Common myeloid progenitor, CD34-positive (primary cell): ENCODE data around the gene F5.

Experiments used
- CTCF ChIA-PET: fragments of 350-600 bp; sonication (Branson Sonifier 250); formaldehyde crosslinking; loops from one replicate; lab custom pipeline; 2021; ENCODE audit warnings: antibody characterized with exemption; lab: Charles Lee
- POLR2A ChIA-PET: fragments of 350-600 bp; sonication (Branson Sonifier 250); formaldehyde crosslinking; loops from one replicate; lab custom pipeline; 2021; ENCODE audit warnings: antibody characterized with exemption; lab: Charles Lee
- DNase-seq, 3 donors: peaks; one replicate each; pipeline versions ENCODE4 v3.0.0 to v3.0.0-alpha.2; 2013
- H3K27ac ChIP-seq, 2 experiments: 1 replicate in 1 of 2; 2 replicates in 1 of 2; pipeline ENCODE4 v1.7.0; 2013; ENCODE audit warnings: inconsistent platforms in 2 of 2, low read length in 2 of 2, mild to moderate bottlenecking in 2 of 2, low read depth in 1 of 2, moderate library complexity in 1 of 2; ENCODE audit not compliant: severe bottlenecking in 2 of 2, insufficient read depth in 1 of 2, poor library complexity in 1 of 2
- H3K27me3 ChIP-seq, 5 experiments: replicated peaks in 2 of 5; 1 replicate in 3 of 5; 2 replicates in 2 of 5; pipeline versions ENCODE4 v1.6.1 to v1.7.0; 2013; ENCODE audit warnings: low read length in 4 of 5, mild to moderate bottlenecking in 2 of 5, moderate library complexity in 2 of 5, inconsistent platforms in 1 of 5; ENCODE audit not compliant: insufficient read depth in 5 of 5, control insufficient read depth in 4 of 5
- H3K36me3 ChIP-seq, 4 experiments: 1 replicate in 2 of 4; 2 replicates in 2 of 4; pipeline versions ENCODE4 v1.6.1 to v1.7.0; 2013; ENCODE audit warnings: low read length in 3 of 4, control low read depth in 1 of 4, mild to moderate bottlenecking in 1 of 4; ENCODE audit not compliant: control insufficient read depth in 4 of 4, insufficient read depth in 4 of 4
- H3K4me1 ChIP-seq, 4 experiments: 1 replicate in 3 of 4; 2 replicates in 1 of 4; pipeline versions ENCODE4 v1.6.1 to v1.7.1; 2013; ENCODE audit warnings: low read length in 3 of 4, mild to moderate bottlenecking in 3 of 4, control low read depth in 1 of 4, inconsistent platforms in 1 of 4, moderate library complexity in 1 of 4; ENCODE audit not compliant: control insufficient read depth in 4 of 4, insufficient read depth in 4 of 4; ENCODE audit errors: control extremely low read depth in 1 of 4
- H3K4me3 ChIP-seq, 7 experiments: 1 replicate in 4 of 7; 2 replicates in 3 of 7; pipeline versions ENCODE4 v1.5.1 to v1.7.0; 2013; ENCODE audit warnings: mild to moderate bottlenecking in 7 of 7, low read length in 6 of 7, moderate library complexity in 6 of 7, inconsistent platforms in 2 of 7, low read depth in 2 of 7, control low read depth in 1 of 7; ENCODE audit not compliant: insufficient read depth in 4 of 7, control insufficient read depth in 1 of 7; ENCODE audit errors: extremely low read depth in 1 of 7
- H3K9me3 ChIP-seq, 5 experiments: 1 replicate in 4 of 5; 2 replicates in 1 of 5; pipeline versions ENCODE4 v1.6.1 to v1.7.1; 2013; ENCODE audit warnings: low read length in 4 of 5, mild to moderate bottlenecking in 2 of 5, inconsistent platforms in 1 of 5, low read depth in 1 of 5, moderate library complexity in 1 of 5; ENCODE audit not compliant: control insufficient read depth in 4 of 5, insufficient read depth in 2 of 5; ENCODE audit errors: control extremely low read depth in 1 of 5
- WGBS: methylation state at CpG from one replicate; pipeline ENCODE4 v1.1.5; 2013; ENCODE audit not compliant: insufficient coverage; 5-methylcytosine and 5-hydroxymethylcytosine counted together

The F5 gene

DNA sequence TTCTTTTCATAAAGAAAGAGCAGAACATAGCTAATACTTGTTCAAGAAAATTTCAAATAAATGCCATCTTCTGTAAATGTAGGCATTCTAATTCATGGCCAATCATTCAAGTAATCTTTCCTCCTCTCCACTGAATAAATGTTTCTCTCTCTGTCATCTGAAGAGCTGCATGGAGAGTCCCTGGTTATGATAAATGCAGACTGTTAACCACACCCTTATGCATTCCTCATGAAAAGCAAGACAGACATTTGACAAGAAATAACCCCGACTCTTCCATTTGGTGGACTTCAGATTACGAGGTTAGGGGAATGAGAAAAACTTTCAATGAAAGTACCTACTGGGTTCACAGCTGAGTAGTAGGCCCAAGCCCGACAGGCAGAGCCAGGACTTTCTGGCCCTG lies 55.8 kb downstream of the F5 start:
- H3K9me3 ChIP-seq: peaks cover 0 to 2% (median 0%) of the 10 kb centered on the region in 5 experiments
- POLR2A ChIA-PET: no interaction called here
- no peak for DNase-seq
- peaks cover 17 to 35% (median 23%) of the 10 kb centered on the region in 4 experiments for H3K4me1 ChIP-seq
- H3K27me3 ChIP-seq: no peaks in the 10 kb centered on the region
- no peak overlapping the region for H3K27ac ChIP-seq
- H3K36me3 ChIP-seq: no peaks in the 10 kb centered on the region
- WGBS: 100% methylated on average over 3 of the region's 3 CpGs
- no peak overlapping the region for H3K4me3 ChIP-seq
- CTCF ChIA-PET: interaction anchor here (0.6 to 1.4 kb wide), 2 partner anchors 12 to 15 kb away, joined by 3 to 4 read pairs; no protein-coding TSS in a partner anchor

DNA sequence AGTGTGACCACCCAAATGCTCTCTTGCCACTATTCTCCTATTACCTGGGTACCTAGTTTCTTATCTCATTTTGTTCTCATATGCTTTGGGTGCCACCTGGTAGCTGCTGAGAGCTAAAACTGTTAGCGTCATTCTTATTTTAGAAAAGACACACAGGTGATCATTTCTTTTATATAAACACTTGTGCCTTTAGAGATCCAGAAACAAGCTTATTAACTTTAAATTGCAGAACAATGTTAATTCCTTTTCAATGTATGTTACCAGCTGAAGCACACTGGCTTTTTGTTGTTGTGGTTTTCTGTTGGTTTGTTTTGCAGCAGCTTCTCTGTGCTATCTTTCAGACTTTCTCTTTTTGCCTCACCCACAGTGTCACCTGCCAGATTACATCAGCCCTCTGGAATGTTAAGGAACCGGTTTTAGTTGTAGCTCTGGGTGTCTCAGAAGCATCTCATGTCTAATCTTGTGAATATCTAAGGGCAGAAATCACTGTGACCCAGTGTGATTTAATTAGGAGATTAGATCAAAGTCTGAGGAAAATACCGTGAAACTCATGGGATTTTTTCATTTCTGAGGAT lies 57.1 kb downstream of the F5 start:
- ChIA-PET POLR2A (interaction anchor here (0.7 kb wide), 1 partner anchor 142 kb away, joined by 5 read pairs; no protein-coding TSS in a partner anchor), CTCF (interaction anchor here (0.7 to 1.4 kb wide), 6 partner anchors 11 to 63 kb away, joined by 3 to 6 read pairs (median 4); no protein-coding TSS in a partner anchor)
- Histone ChIP-seq H3K4me1 (peaks cover 17 to 35% (median 23%) of the 10 kb centered on the region in 4 experiments), H3K4me3 (peak overlapping the region in 5 of 7 experiments; percentile 19 to 56 (median 44)), H3K9me3 (no peaks in the 10 kb centered on the region), H3K27ac (no peak overlapping the region), H3K36me3 (no peaks in the 10 kb centered on the region), H3K27me3 (no peaks in the 10 kb centered on the region)
- 100% methylated on average over 1 of the region's 3 CpGs for WGBS
- peak in 2 of 3 donors; percentile 31 to 50 for DNase-seq

DNA sequence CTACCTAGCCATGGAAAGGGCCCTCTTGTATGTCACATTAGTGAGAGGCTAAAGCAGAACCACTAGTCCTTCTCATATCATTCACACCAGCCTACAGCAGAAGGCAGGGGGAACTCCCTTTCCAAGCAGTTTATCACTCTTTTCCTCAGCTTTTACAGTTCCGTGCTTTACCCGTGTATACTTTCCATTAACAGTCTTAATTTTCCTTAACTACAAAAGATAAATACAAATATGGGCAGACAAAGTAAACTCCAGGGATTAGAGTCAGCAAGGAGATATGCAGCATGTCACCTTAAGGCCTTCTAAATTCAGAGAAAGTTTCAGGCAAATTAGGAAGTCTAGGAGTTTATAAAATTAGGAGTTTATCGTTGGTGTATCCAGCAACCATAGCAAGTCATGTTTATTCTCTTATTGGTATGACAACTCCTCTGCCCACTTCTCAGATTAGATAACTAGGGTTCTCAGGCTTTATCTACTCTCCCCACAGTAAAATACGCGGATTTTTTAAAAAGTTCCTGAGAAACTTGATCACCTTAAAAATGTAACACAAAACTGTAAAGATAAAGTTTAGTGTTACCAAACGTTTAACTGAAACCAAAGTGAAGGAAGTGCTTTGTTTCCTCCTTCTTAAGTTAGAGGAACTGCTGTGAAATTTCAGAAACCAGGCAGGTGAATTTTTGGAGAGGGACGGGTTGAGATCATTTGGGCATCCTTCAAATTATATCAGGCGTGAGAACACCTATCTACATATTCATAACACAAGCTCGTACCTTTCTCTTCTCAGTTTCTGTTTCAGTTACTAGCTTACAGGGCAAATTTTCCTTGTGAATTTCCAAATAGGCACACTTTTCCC lies 57.8 kb downstream of the F5 start:
- no peaks in the 10 kb centered on the region for H3K27me3 ChIP-seq
- ChIA-PET POLR2A (interaction anchor here (0.7 kb wide), 1 partner anchor 141 kb away, joined by 5 read pairs; no protein-coding TSS in a partner anchor), CTCF (interaction anchor here (0.9 to 1.3 kb wide), 4 partner anchors 20 to 63 kb away, joined by 3 to 6 read pairs (median 4); no protein-coding TSS in a partner anchor)
- peak in 2 of 3 donors; percentile 55 to 67 for DNase-seq
- no peaks in the 10 kb centered on the region for H3K9me3 ChIP-seq
- peak overlapping the region in 5 of 7 experiments; percentile 19 to 56 (median 44) for H3K4me3 ChIP-seq
- 3% methylated on average over 4 of the region's 9 CpGs for WGBS
- no peaks in the 10 kb centered on the region for H3K36me3 ChIP-seq
- H3K4me1 ChIP-seq: peaks cover 17 to 35% (median 23%) of the 10 kb centered on the region in 4 experiments
- peak overlapping the region in 1 of 2 experiments; percentile 53 for H3K27ac ChIP-seq

DNA sequence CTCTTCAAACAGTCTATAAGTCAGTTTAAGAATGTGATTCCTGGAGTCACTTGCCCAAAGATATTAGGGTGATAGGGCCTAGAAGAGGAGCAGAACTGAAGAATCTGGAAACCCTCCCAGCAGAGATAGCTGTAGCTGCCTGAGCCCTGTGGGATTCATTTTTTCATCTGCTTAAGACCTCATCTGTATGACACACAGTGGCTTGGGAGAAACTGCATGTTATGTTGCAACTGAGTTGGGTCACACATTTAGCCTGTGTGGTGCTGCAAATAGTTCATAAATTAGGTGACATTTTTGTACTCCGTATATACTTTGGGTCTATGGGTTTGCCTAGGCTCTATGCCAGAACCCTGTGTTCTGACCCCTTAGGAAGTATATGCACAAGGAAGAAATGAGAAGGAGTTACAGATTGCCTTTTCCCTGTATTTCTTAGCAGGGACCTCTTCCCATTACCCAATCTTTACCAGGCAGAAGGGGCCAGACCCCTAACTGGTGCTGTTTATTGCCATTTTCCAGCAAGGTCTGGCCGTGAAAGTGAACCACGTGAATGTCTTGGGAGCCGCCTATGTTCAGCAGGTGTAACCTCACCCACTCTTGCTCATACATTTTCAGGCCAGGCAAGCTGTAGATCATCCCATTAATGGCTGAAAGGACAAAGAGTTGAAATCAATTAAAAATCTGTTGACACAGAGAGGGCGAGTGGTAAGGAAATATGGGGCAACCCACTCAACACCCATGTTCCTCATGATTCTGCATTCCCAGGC lies 58.6 kb downstream of the F5 start:
- ChIA-PET CTCF (no interaction called here), POLR2A (no interaction called here)
- Histone ChIP-seq H3K27me3 (no peaks in the 10 kb centered on the region), H3K9me3 (no peaks in the 10 kb centered on the region), H3K4me3 (no peak overlapping the region), H3K4me1 (peaks cover 17 to 35% (median 23%) of the 10 kb centered on the region in 4 experiments), H3K36me3 (no peaks in the 10 kb centered on the region), H3K27ac (peak overlapping the region in 1 of 2 experiments; percentile 53)
- 100% methylated on average over 4 of the region's 5 CpGs for WGBS
- peak in 2 of 3 donors; percentile 30 to 47 for DNase-seq

DNA sequence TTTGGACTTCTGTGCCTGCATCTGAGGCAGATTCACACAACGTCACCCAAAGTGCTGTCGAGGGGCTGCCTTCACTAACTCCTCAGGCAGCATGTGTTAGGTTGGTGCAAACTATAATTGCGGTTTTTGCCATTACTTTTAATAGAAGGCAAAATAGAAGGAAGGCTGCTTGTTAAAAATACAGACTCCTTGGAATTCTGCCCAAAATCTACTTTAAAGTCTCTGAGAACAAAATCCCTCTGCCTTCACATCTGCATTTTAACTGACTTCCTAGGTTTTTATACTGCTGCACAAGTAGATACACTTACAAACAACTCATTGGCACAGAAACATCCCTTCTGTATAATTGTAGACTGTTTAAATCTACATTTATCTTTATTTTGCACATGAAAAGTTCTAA lies 59.3 kb downstream of the F5 start:
- WGBS: 77% methylated on average over 2 of the region's 3 CpGs
- CTCF ChIA-PET: no interaction called here
- H3K4me3 ChIP-seq: no peak overlapping the region
- H3K36me3 ChIP-seq: no peaks in the 10 kb centered on the region
- peaks cover 17 to 35% (median 23%) of the 10 kb centered on the region in 4 experiments for H3K4me1 ChIP-seq
- no peaks in the 10 kb centered on the region for H3K9me3 ChIP-seq
- POLR2A ChIA-PET: no interaction called here
- peak in 1 of 3 donors; percentile 26 for DNase-seq
- no peaks in the 10 kb centered on the region for H3K27me3 ChIP-seq
- H3K27ac ChIP-seq: no peak overlapping the region

DNA sequence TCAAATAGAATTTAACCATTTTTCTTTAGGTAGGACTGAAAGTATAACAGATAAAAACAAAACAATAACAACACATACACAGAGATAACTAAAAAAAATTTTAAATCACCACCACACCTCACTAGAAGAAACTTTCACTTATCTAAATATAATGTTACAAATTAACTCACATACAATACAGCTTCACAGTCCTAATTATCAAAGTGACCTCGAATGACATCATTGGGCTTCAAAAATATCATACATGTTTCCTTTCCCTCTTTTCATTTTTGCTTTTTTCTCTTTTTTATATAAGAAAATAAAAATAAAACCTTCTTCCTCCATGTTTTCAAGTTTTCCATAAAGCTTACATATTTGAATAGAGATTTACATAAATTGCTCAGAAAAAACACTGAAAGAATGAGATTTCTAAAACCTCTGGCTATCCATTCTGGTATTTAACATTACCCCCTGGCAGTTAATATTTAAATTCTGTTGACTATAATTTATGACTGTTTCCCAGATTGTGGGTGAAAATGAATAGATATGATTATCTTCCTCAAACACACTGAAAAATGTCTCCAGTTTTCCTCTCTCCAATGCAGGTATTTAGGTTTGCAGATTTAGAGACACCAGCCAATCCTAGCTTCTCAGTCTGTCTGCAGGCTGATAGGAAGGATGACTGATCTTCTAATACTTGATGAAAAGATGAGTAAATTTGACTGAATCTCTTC lies 60.0 kb downstream of the F5 start:
- no peaks in the 10 kb centered on the region for H3K9me3 ChIP-seq
- no peak overlapping the region for H3K27ac ChIP-seq
- no peak overlapping the region for H3K4me3 ChIP-seq
- no CpG with 5 or more reads among the region's 1 CpG for WGBS
- no peaks in the 10 kb centered on the region for H3K27me3 ChIP-seq
- no peaks in the 10 kb centered on the region for H3K36me3 ChIP-seq
- peaks cover 17 to 35% (median 23%) of the 10 kb centered on the region in 4 experiments for H3K4me1 ChIP-seq
- POLR2A ChIA-PET: no interaction called here
- peak in 1 of 3 donors; percentile 42 for DNase-seq
- CTCF ChIA-PET: no interaction called here
